ENCODE measurements around the gene RHBDF1. TPM values are rescaled to one million over a fixed set of nuclear protein-coding genes. Genes with fewer than 3 reads are reported as not detected.

Gene RHBDF1
- total and polyA plus RNA-seq, 9 of the 15 experiments (the other 6 are each of a cell fraction or from before 2014, with no cell fraction given) = 1.0 to 8.2 (median 4.2) TPM

DNA sequence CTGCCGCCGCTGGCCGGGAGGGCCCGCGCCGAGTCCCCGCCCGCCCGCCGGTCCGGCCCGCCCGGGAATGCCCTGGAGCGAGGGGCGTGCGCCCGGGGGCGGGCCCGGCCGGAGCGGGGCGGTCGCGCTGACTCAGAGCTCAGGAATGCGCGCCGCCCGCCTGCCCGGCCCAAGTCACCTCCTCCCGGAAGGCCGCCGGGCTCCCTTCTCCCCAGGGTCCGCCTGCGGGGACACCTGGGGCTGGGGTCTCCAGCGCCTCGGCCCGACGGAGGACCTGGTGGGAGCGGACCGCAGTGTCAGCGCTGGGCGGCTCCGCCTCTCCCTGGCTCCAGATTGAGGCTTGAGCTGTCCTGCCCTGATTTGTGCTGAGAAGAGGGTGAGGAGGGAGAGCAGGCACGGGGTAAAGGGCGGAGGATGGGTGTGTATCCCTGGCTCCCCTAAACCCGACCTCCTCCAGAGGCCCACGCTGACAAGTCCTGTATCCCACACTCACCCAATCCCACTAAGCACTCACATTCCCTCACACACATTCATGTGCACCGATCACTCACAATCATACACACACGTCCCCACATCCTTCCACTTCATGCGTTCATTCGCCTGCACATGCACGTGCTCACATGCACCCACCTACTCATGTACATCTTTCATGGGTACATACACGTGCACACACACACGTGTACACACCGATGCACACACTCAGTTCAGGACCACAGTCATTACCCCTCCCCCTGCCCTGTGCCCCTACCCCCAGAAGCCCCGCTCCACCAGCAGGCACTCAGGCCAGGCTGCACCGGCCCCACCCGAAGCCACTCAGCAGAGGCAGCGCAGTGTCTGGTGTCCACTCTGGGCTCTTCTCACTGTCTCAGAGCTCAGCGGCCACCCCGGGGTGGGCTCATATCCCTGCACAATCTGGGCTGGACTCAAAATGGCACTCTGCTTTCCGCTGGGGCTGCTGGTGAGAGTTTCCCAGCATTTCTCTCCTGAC, at the start of gene RHBDF1 (continued):
- TF ChIP-seq KDM1A (IDR thresholded peaks at IDR 0.05) (peak in 1 of 2 experiments; percentile 96; a peak in 2 of 4 replicates), MYC (IDR thresholded peaks at IDR 0.05; ENCODE audit: low read depth, low read length) (0 out of 2 replicates have a peak, but pooled peaks have one; percentile 1), MYC (CRISPR knock-in tag; IDR thresholded peaks at IDR 0.05; ENCODE audit: borderline replicate concordance, low read depth) (no peak), MTA1 (IDR thresholded peaks at IDR 0.05; ENCODE audit: borderline replicate concordance) (0 out of 2 replicates have a peak, but pooled peaks have one; percentile 33), ETV6 (IDR thresholded peaks at IDR 0.05; ENCODE audit: borderline replicate concordance in 1 of 2, low read depth in 2 of 2, low read length in 1 of 2) (0 out of 4 replicates have a peak, but pooled peaks of 1 of the 2 experiments have one; percentile 26), ETV6 (CRISPR knock-in tag; IDR thresholded peaks at IDR 0.05; ENCODE audit: borderline replicate concordance) (no peak), TARDBP (IDR thresholded peaks at IDR 0.05) (0 out of 2 replicates have a peak, but pooled peaks have one; percentile 36), PCBP1 (IDR thresholded peaks at IDR 0.05; ENCODE audit: low read depth, low read length, poor library complexity, severe bottlenecking) (peak; percentile 91), DPF2 (IDR thresholded peaks at IDR 0.05) (peak; percentile 31; the same call in 1 of the 2 replicates), ATF7 (IDR thresholded peaks at IDR 0.05) (peak; percentile 90), ZFP36 (IDR thresholded peaks at IDR 0.05; ENCODE audit: low read depth, low read length, partially characterized antibody) (peak; percentile 100), ZNF134 (CRISPR knock-in tag; conservative IDR thresholded peaks at IDR 0.05) (peak; percentile 85), ARID1B (IDR thresholded peaks at IDR 0.05) (peak; percentile 40), SLC30A9 (CRISPR knock-in tag; IDR thresholded peaks at IDR 0.05) (no peak), ELF1 (tag; IDR thresholded peaks at IDR 0.05) (0 out of 2 replicates have a peak, but pooled peaks have one; percentile 29), ZNF57 (CRISPR knock-in tag; IDR thresholded peaks at IDR 0.05) (no peak), TEAD1 (CRISPR knock-in tag; IDR thresholded peaks at IDR 0.05) (peak; percentile 100), HDAC1 (IDR thresholded peaks at IDR 0.05) (peak; percentile 68 to 74; a peak in 1 of 4 replicates)
- TF ChIP-seq, protein P1, sequence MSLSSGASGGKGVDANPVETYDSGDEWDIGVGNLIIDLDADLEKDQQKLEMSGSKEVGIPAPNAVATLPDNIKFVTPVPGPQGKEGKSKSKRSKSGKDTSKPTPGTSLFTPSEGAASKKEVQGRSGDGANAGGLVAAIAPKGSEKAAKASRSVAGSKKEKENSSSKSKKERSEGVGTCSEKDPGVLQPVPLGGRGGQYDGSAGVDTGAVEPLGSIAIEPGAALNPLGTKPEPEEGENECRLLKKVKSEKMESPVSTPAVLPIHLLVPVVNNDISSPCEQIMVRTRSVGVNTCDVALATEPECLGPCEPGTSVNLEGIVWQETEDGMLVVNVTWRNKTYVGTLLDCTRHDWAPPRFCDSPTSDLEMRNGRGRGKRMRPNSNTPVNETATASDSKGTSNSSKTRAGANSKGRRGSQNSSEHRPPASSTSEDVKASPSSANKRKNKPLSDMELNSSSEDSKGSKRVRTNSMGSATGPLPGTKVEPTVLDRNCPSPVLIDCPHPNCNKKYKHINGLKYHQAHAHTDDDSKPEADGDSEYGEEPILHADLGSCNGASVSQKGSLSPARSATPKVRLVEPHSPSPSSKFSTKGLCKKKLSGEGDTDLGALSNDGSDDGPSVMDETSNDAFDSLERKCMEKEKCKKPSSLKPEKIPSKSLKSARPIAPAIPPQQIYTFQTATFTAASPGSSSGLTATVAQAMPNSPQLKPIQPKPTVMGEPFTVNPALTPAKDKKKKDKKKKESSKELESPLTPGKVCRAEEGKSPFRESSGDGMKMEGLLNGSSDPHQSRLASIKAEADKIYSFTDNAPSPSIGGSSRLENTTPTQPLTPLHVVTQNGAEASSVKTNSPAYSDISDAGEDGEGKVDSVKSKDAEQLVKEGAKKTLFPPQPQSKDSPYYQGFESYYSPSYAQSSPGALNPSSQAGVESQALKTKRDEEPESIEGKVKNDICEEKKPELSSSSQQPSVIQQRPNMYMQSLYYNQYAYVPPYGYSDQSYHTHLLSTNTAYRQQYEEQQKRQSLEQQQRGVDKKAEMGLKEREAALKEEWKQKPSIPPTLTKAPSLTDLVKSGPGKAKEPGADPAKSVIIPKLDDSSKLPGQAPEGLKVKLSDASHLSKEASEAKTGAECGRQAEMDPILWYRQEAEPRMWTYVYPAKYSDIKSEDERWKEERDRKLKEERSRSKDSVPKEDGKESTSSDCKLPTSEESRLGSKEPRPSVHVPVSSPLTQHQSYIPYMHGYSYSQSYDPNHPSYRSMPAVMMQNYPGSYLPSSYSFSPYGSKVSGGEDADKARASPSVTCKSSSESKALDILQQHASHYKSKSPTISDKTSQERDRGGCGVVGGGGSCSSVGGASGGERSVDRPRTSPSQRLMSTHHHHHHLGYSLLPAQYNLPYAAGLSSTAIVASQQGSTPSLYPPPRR (CRISPR knock-in tag; IDR thresholded peaks at IDR 0.05; ENCODE audit: borderline replicate concordance) = no peak
- TF ChIP-seq, protein P2, sequence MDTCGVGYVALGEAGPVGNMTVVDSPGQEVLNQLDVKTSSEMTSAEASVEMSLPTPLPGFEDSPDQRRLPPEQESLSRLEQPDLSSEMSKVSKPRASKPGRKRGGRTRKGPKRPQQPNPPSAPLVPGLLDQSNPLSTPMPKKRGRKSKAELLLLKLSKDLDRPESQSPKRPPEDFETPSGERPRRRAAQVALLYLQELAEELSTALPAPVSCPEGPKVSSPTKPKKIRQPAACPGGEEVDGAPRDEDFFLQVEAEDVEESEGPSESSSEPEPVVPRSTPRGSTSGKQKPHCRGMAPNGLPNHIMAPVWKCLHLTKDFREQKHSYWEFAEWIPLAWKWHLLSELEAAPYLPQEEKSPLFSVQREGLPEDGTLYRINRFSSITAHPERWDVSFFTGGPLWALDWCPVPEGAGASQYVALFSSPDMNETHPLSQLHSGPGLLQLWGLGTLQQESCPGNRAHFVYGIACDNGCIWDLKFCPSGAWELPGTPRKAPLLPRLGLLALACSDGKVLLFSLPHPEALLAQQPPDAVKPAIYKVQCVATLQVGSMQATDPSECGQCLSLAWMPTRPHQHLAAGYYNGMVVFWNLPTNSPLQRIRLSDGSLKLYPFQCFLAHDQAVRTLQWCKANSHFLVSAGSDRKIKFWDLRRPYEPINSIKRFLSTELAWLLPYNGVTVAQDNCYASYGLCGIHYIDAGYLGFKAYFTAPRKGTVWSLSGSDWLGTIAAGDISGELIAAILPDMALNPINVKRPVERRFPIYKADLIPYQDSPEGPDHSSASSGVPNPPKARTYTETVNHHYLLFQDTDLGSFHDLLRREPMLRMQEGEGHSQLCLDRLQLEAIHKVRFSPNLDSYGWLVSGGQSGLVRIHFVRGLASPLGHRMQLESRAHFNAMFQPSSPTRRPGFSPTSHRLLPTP (IDR thresholded peaks at IDR 0.05; ENCODE audit: borderline replicate concordance, extremely low read depth, insufficient read length) = peak; percentile 87
